ENCODE data around the gene BPIFA1.

GRCh38 chr20:33261465-33261864 is 25.7 kb downstream of the BPIFA1 start:
- TF ChIP-seq JUN (IDR thresholded peaks at IDR 0.05; ENCODE audit: low read depth, low read length) (no peak), EP300 (IDR thresholded peaks at IDR 0.05; ENCODE audit: borderline replicate concordance in 1 of 2, low read depth in 2 of 2, low read length in 2 of 2) (no peak), CTCF (IDR thresholded peaks at IDR 0.05; ENCODE audit: control extremely low read depth in 1 of 3, insufficient read depth in 1 of 3, low read depth in 1 of 3, low read length in 3 of 3) (no peak), CREB1 (IDR thresholded peaks at IDR 0.05) (no peak), E2F6 (IDR thresholded peaks at IDR 0.05) (no peak)
